Common myeloid progenitor, CD34-positive (primary cell): ENCODE data around the gene PELI2.

Source experiments
- CTCF ChIA-PET: fragments of 350-600 bp; sonication (Branson Sonifier 250); formaldehyde crosslinking; loops from one replicate; lab custom pipeline; 2021; ENCODE audit warnings: antibody characterized with exemption; lab: Charles Lee
- POLR2A ChIA-PET: fragments of 350-600 bp; sonication (Branson Sonifier 250); formaldehyde crosslinking; loops from one replicate; lab custom pipeline; 2021; ENCODE audit warnings: antibody characterized with exemption; lab: Charles Lee
- DNase-seq, 3 donors: peaks; one replicate each; pipeline versions ENCODE4 v3.0.0 to v3.0.0-alpha.2; 2013
- H3K27ac ChIP-seq, 2 experiments: 1 replicate in 1 of 2; 2 replicates in 1 of 2; pipeline ENCODE4 v1.7.0; 2013; ENCODE audit warnings: inconsistent platforms in 2 of 2, low read length in 2 of 2, mild to moderate bottlenecking in 2 of 2, low read depth in 1 of 2, moderate library complexity in 1 of 2; ENCODE audit not compliant: severe bottlenecking in 2 of 2, insufficient read depth in 1 of 2, poor library complexity in 1 of 2
- H3K27me3 ChIP-seq, 5 experiments: replicated peaks in 2 of 5; 1 replicate in 3 of 5; 2 replicates in 2 of 5; pipeline versions ENCODE4 v1.6.1 to v1.7.0; 2013; ENCODE audit warnings: low read length in 4 of 5, mild to moderate bottlenecking in 2 of 5, moderate library complexity in 2 of 5, inconsistent platforms in 1 of 5; ENCODE audit not compliant: insufficient read depth in 5 of 5, control insufficient read depth in 4 of 5
- H3K36me3 ChIP-seq, 4 experiments: 1 replicate in 2 of 4; 2 replicates in 2 of 4; pipeline versions ENCODE4 v1.6.1 to v1.7.0; 2013; ENCODE audit warnings: low read length in 3 of 4, control low read depth in 1 of 4, mild to moderate bottlenecking in 1 of 4; ENCODE audit not compliant: control insufficient read depth in 4 of 4, insufficient read depth in 4 of 4
- H3K4me1 ChIP-seq, 4 experiments: 1 replicate in 3 of 4; 2 replicates in 1 of 4; pipeline versions ENCODE4 v1.6.1 to v1.7.1; 2013; ENCODE audit warnings: low read length in 3 of 4, mild to moderate bottlenecking in 3 of 4, control low read depth in 1 of 4, inconsistent platforms in 1 of 4, moderate library complexity in 1 of 4; ENCODE audit not compliant: control insufficient read depth in 4 of 4, insufficient read depth in 4 of 4; ENCODE audit errors: control extremely low read depth in 1 of 4
- H3K4me3 ChIP-seq, 7 experiments: 1 replicate in 4 of 7; 2 replicates in 3 of 7; pipeline versions ENCODE4 v1.5.1 to v1.7.0; 2013; ENCODE audit warnings: mild to moderate bottlenecking in 7 of 7, low read length in 6 of 7, moderate library complexity in 6 of 7, inconsistent platforms in 2 of 7, low read depth in 2 of 7, control low read depth in 1 of 7; ENCODE audit not compliant: insufficient read depth in 4 of 7, control insufficient read depth in 1 of 7; ENCODE audit errors: extremely low read depth in 1 of 7
- H3K9me3 ChIP-seq, 5 experiments: 1 replicate in 4 of 5; 2 replicates in 1 of 5; pipeline versions ENCODE4 v1.6.1 to v1.7.1; 2013; ENCODE audit warnings: low read length in 4 of 5, mild to moderate bottlenecking in 2 of 5, inconsistent platforms in 1 of 5, low read depth in 1 of 5, moderate library complexity in 1 of 5; ENCODE audit not compliant: control insufficient read depth in 4 of 5, insufficient read depth in 2 of 5; ENCODE audit errors: control extremely low read depth in 1 of 5
- WGBS: methylation state at CpG from one replicate; pipeline ENCODE4 v1.1.5; 2013; ENCODE audit not compliant: insufficient coverage; 5-methylcytosine and 5-hydroxymethylcytosine counted together

Gene PELI2

GRCh38 chr14:56181681-56182085 is 63.5 kb downstream of the PELI2 start:
- Histone ChIP-seq H3K9me3 (peaks cover 0 to 2% (median 0%) of the 10 kb centered on the region in 5 experiments), H3K4me1 (peaks cover 0 to 8% (median 3%) of the 10 kb centered on the region in 4 experiments), H3K27me3 (no peaks in the 10 kb centered on the region), H3K27ac (no peak overlapping the region), H3K36me3 (peaks cover 0 to 14% (median 8%) of the 10 kb centered on the region in 4 experiments), H3K4me3 (no peak overlapping the region)
- ChIA-PET POLR2A (no interaction called here), CTCF (interaction anchor here (0.8 kb wide), 1 partner anchor 48 kb away, joined by 3 read pairs; no protein-coding TSS in a partner anchor)
- no peak for DNase-seq
- 100% methylated on average over 1 of the region's 2 CpGs for WGBS

GRCh38 chr14:56182410-56182809 is 64.2 kb downstream of the PELI2 start:
- H3K4me3 ChIP-seq = no peak overlapping the region
- WGBS = no CpG with 5 or more reads among the region's 4 CpGs
- POLR2A ChIA-PET = no interaction called here
- no peak for DNase-seq
- H3K4me1 ChIP-seq = peaks cover 0 to 3% (median 1%) of the 10 kb centered on the region in 4 experiments
- peaks cover 0 to 2% (median 0%) of the 10 kb centered on the region in 5 experiments for H3K9me3 ChIP-seq
- no peaks in the 10 kb centered on the region for H3K27me3 ChIP-seq
- peaks cover 0 to 14% (median 8%) of the 10 kb centered on the region in 4 experiments for H3K36me3 ChIP-seq
- no peak overlapping the region for H3K27ac ChIP-seq
- CTCF ChIA-PET = no interaction called here

GRCh38 chr14:56183631-56184157 is 65.5 kb downstream of the PELI2 start:
- 100% methylated on average over 2 of the region's 2 CpGs for WGBS
- H3K27ac ChIP-seq = no peak overlapping the region
- H3K4me3 ChIP-seq = no peak overlapping the region
- H3K4me1 ChIP-seq = peaks cover 0 to 3% (median 0%) of the 10 kb centered on the region in 4 experiments
- CTCF ChIA-PET = no interaction called here
- DNase-seq = no peak
- peaks cover 0 to 14% (median 6%) of the 10 kb centered on the region in 4 experiments for H3K36me3 ChIP-seq
- peaks cover 0 to 2% (median 0%) of the 10 kb centered on the region in 5 experiments for H3K9me3 ChIP-seq
- POLR2A ChIA-PET = no interaction called here
- no peaks in the 10 kb centered on the region for H3K27me3 ChIP-seq

- Histone ChIP-seq H3K4me1 (peaks cover 0 to 4% (median 0%) of the 10 kb centered on the region in 4 experiments), H3K9me3 (peaks cover 0 to 2% (median 0%) of the 10 kb centered on the region in 5 experiments), H3K36me3 (peaks cover 0 to 6% (median 0%) of the 10 kb centered on the region in 4 experiments), H3K27me3 (no peaks in the 10 kb centered on the region), H3K27ac (no peak overlapping the region), H3K4me3 (no peak overlapping the region)
- ChIA-PET POLR2A (no interaction called here), CTCF (no interaction called here)
- no peak for DNase-seq
Observed at GRCh38 chr14:56185992-56186391, 67.8 kb downstream of the PELI2 start.

GRCh38 chr14:56187736-56188135 is 69.5 kb downstream of the PELI2 start:
- no peak for DNase-seq
- no peaks in the 10 kb centered on the region for H3K36me3 ChIP-seq
- ChIA-PET CTCF (interaction anchor here (1.0 kb wide), 1 partner anchor 10 kb away, joined by 3 read pairs; no protein-coding TSS in a partner anchor), POLR2A (no interaction called here)
- peaks cover 0 to 2% (median 0%) of the 10 kb centered on the region in 5 experiments for H3K9me3 ChIP-seq
- WGBS = 99% methylated on average over 9 of the region's 11 CpGs
- no peak overlapping the region for H3K4me3 ChIP-seq
- H3K4me1 ChIP-seq = peaks cover 0 to 5% (median 0%) of the 10 kb centered on the region in 4 experiments
- no peaks in the 10 kb centered on the region for H3K27me3 ChIP-seq
- H3K27ac ChIP-seq = no peak overlapping the region

- peaks cover 0 to 2% (median 0%) of the 10 kb centered on the region in 5 experiments for H3K9me3 ChIP-seq
- no peak for DNase-seq
- no peak overlapping the region for H3K4me3 ChIP-seq
- H3K36me3 ChIP-seq = peaks cover 0 to 2% (median 0%) of the 10 kb centered on the region in 4 experiments
- H3K27me3 ChIP-seq = no peaks in the 10 kb centered on the region
- 83% methylated on average over 1 of the region's 4 CpGs for WGBS
- no peak overlapping the region for H3K27ac ChIP-seq
- POLR2A ChIA-PET = no interaction called here
- CTCF ChIA-PET = interaction anchor here (0.7 to 1.6 kb wide), 3 partner anchors 12 to 17 kb away, joined by 3 to 4 read pairs (median 4); no protein-coding TSS in a partner anchor
- H3K4me1 ChIP-seq = peaks cover 4 to 21% (median 11%) of the 10 kb centered on the region in 4 experiments
Observed at GRCh38 chr14:56189307-56189706, 71.1 kb downstream of the PELI2 start.

GRCh38 chr14:56193347-56193746 is 75.1 kb downstream of the PELI2 start:
- no peaks in the 10 kb centered on the region for H3K9me3 ChIP-seq
- H3K27me3 ChIP-seq = no peaks in the 10 kb centered on the region
- H3K27ac ChIP-seq = no peak overlapping the region
- CTCF ChIA-PET = interaction anchor here (1.3 to 3.3 kb wide), 3 partner anchors 11 to 24 kb away, joined by 3 to 16 read pairs (median 4); no protein-coding TSS in a partner anchor
- no peak overlapping the region for H3K4me3 ChIP-seq
- H3K36me3 ChIP-seq = peaks cover 0 to 2% (median 0%) of the 10 kb centered on the region in 4 experiments
- peaks cover 16 to 52% (median 35%) of the 10 kb centered on the region in 4 experiments for H3K4me1 ChIP-seq
- WGBS = 100% methylated on average over 1 of the region's 1 CpG
- DNase-seq = no peak
- POLR2A ChIA-PET = no interaction called here
